ENCODE results near the gene ODAD3.

DNA sequence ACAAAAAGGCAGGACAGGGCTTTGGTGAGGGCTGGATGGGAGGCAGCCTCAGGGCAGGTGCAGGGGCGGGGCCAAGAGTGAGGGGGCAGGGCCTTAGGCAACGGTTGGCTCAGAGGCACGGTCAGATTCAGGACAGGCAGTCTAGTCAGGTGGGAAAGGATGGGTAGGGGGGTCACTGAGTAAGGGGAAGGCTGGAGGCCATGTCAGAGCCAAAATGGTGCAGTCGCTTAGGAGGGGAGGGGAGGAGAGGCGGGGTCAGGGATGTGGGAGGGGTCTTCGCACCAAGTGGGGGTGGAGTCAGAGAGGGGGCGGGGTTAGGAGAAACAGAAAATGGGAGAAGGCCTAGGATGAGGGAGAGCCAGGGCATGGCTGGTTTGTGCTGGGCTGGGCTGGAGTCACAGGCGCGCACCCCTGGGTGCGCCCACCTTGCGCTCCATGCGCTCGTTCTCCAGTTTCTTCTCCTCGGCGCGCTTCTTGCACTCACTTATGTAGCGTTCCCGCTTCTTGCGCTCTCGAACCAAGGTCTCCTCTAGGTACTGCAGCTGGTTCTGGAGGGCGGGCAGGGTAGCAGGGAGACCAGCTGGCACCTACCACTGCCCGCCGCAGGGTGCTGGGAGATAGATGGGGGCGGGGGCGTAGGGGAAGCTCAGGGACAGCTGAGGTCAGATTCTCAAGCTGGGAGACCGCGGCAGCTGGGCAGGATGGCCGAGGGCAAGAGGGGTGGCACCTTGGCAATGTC lies 9.0 kb downstream of the ODAD3 start:
- TF ChIP-seq, protein P1, sequence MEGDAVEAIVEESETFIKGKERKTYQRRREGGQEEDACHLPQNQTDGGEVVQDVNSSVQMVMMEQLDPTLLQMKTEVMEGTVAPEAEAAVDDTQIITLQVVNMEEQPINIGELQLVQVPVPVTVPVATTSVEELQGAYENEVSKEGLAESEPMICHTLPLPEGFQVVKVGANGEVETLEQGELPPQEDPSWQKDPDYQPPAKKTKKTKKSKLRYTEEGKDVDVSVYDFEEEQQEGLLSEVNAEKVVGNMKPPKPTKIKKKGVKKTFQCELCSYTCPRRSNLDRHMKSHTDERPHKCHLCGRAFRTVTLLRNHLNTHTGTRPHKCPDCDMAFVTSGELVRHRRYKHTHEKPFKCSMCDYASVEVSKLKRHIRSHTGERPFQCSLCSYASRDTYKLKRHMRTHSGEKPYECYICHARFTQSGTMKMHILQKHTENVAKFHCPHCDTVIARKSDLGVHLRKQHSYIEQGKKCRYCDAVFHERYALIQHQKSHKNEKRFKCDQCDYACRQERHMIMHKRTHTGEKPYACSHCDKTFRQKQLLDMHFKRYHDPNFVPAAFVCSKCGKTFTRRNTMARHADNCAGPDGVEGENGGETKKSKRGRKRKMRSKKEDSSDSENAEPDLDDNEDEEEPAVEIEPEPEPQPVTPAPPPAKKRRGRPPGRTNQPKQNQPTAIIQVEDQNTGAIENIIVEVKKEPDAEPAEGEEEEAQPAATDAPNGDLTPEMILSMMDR (IDR thresholded peaks at IDR 0.05), result no peak
- TF ChIP-seq POLR2AphosphoS5 (IDR thresholded peaks at IDR 0.05), result no peak
- TF ChIP-seq POLR2A (IDR thresholded peaks at IDR 0.05; ENCODE audit: low read depth), result no peak
- TF ChIP-seq EP300 (IDR thresholded peaks at IDR 0.05), result no peak

Data from esophagus muscularis mucosa (tissue), 4 donors.